Dermis blood vessel endothelial cell (primary cell): ENCODE results near the gene JAGN1. TPM values are rescaled to one million over a fixed set of nuclear protein-coding genes. Genes with fewer than 3 reads are reported as not detected.
"Not testable (repeated sequence)": the region's sequence is repeated elsewhere in the genome, so short reads cannot be mapped to it uniquely, and the experiment has no call there.

Source experiments
- DNase-seq: peaks from one replicate; pipeline ENCODE4 v3.0.0; 2010
- total RNA-seq: library from RNA; depleted of rRNA; stranded (reverse); fragments of >200 nt; gene quantifications from 2 replicates; pipeline ENCODE4 v1.2.3, GENCODE V29; 2014

JAGN1 gene
- 31.6 and 39.5 TPM in 2 replicates for total RNA-seq

- peak; percentile 93 for DNase-seq
Observed at GRCh38 chr3:9890249-9891071, at the start of gene JAGN1. Gene JAGN1 (plus strand): TSS chr3:9890610. CDS start chr3:9890723, 113 bp downstream.

GRCh38 chr3:9841015-9841414 lies 49.4 kb upstream of the JAGN1 start:
- DNase-seq = no peak

GRCh38 chr3:9843715-9844438 lies 46.5 kb upstream of the JAGN1 start, which contains the start of gene RPUSD3:
Gene RPUSD3 (minus strand): TSS chr3:9844008. CDS start chr3:9843990, 18 bp downstream.
- peak; percentile 97 for DNase-seq

DNA sequence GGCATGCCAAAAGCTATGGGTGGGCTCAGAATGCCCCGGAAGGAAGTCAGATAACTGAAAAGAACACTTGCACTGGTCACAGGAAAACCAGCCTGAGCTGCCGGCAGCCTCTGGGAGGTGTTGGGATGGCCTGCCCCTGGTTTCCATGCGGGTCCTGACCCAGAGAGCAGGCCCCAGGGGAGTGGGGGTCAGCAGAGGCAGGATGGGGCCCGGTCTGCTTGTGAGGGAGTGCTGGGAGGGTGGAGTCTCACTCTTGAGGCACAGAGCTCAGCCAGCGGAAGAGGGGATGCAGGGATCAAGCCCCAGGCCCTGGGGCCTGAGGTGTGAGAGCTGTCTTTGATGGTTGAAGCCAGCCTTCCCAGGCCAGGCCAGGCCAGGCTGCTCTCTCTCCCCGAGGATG lies 44.2 kb upstream of the JAGN1 start:
- no peak for DNase-seq

- no peak for DNase-seq
Observed at GRCh38 chr3:9846931-9847488, 43.4 kb upstream of the JAGN1 start.

DNA sequence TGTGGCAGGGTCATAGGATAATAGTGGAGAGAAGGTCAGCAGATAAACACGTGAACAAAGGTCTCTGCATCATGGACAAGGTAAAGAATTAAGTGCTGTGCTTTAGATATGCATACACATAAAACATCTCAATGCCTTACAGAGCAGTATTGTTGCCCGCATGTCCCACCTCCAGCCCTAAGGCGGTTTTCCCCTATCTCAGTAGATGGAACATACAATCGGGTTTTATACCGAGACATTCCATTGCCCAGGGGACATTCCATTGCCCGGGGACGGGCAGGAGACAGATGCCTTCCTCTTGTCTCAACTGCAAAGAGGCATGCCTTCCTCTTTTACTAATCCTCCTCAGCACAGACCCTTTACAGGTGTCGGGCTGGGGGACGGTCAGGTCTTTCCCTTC lies 42.5 kb upstream of the JAGN1 start:
- DNase-seq = not testable (repeated sequence)

- peak; percentile 56 for DNase-seq
Observed at GRCh38 chr3:9848860-9849259, 41.5 kb upstream of the JAGN1 start.

DNA sequence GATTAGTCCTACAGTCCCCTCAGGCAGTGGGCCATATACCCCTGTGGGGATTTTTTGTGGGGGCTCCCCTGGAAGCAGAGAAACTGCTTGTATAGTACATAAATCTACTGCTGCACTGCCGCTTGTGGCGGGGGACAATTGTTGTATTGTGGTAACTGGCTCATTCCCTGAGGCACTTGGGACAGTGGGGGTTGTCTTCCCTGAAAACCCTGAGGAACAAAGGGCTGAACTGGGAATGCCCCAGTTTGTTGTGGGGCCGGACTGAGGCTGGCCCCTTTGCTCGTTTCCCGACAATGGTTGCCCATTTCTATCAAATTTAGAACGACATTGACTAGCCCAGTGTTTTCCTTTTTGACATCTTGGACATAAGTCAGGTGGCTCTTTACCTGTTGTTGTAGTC lies 39.0 kb upstream of the JAGN1 start:
- not testable (repeated sequence) for DNase-seq

DNA sequence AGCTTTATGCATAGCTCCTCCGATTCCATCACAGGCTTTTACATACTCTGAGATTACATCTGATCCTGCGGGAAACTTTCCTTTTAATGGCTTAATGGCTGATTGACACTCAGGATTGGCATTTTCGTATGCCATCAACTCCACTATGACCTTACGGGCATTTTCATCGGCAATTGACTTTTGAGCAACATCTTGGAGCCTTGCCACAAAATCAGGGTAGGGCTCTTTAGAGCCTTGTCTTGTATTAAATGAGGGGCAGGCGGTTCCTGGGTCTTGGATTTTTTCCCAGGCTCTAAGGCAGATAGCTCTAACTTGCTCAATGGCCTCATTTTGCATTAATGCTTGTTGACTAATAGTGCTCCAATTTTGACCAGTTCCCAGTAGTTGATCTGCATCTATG lies 38.5 kb upstream of the JAGN1 start:
- DNase-seq = not testable (repeated sequence)

GRCh38 chr3:9852528-9852927 lies 37.9 kb upstream of the JAGN1 start:
- no peak for DNase-seq

DNA sequence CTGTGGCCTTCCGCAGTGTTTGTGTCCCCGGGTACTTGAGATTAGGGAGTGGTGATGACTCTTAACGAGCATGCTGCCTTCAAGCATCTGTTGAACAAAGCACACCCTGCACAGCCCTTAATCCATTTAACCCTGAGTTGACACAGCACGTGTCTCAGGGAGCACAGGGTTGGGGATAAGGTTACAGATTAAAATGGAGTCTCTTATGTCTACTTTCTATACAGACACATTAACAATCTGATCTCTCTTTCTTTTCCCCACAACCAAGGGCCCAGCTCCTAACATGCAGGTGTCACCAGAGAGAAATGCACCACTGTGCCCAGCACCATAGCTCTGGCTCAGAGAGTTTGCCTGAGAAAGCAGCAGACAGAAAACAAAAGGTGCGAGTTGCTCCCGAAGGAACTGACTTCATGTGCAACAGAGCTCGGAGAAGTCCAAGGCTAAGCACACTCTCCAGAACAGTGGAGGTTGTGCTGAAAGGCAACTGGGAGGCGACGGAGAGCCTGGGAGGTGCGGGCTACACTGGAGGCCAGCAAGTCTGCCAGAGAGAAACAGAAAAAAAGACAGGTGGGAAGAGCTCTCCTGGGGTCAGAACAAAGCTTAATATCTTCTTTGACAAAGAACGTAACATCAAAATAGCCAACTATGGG lies 36.0 kb upstream of the JAGN1 start:
- DNase-seq = not testable (repeated sequence)

GRCh38 chr3:9855594-9855993 lies 34.8 kb upstream of the JAGN1 start:
- no peak for DNase-seq

DNA sequence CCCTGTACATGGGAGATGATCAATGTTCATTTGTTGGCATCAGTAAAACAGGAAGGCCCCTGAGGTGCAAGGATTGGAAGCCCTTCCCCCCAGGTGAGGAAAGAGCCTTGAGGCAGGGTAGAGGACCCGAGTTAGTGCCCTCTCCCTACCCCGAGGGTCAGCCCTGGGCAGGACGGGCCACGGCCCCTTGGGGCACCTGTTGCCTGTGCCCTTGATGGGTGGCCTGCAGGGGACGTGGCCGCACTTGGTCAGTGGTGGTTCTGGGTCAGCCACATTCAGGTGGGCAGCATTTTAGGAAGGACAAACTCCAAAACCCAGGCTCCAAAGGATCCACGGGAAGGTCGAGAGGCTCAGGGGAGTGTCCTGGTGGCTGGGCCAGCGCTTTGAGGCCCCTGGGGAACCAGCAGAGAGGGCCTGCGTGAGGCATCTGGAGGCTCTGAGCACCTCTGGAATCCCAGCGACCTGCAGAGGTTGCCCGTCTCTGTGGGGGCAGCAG lies 30.8 kb upstream of the JAGN1 start:
- no peak for DNase-seq

GRCh38 chr3:9861201-9861600 lies 29.2 kb upstream of the JAGN1 start:
- DNase-seq = no peak

DNA sequence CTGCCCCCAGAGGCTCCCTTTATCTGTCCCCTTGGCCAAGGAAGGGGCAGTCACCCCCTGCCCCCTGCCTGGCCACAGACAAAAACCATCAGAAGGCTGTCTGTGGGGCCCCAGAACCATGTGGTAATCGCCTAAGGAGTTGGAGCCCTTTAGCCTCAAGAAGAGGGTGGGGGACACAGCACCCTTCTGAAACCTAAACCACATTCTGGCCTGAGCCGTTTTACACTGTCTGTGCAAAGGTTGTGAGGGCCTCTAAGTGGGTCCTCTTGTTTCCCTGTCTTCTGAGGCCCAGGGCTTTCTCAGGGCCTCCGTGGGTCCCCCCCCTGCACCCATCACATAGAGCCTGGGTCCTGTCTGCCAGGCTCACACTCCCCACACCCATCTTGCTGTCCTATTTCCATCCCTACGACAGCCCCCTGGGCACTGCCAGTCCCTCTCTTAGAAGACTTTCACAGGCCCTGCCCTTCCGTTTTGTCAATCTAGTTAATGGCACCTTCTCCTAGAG lies 28.7 kb upstream of the JAGN1 start:
- DNase-seq = no peak

DNA sequence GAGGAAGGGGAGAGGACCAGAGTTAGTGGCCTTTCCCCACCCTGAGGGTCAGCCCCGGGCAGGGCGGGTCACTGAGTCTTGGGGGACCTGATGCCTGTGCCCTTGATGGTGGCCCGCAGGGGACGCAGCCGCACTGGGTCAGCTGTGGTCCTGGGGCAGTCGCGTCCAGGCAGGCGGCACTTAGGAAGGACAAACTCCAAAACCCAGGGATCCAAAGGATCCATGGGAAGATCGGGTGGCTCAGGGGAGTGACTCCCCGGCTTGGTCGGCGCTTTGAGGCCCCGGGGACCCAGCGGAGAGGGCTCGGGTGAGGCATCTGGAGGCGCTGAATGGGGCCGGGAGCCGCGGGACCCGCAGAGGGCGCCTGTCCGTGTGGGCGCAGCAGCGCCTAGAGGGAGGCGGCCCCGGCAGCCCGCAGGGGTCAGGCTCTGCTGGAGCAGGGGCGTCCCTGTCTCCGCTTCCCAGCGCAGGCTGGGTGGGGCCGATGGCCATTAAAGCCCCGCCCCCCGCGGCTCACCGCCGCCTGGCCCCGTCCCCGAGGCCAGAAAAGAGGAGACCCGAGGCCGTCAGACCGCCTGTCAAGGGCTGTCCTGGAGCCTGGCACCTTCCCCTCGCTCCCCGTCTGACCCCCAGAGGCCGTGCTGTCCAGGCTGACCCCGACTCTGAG lies 27.9 kb upstream of the JAGN1 start:
- DNase-seq = peak; percentile 54

- no peak for DNase-seq
Observed at GRCh38 chr3:9863058-9863772, 27.2 kb upstream of the JAGN1 start.

- no peak for DNase-seq
Observed at GRCh38 chr3:9864200-9864927, 26.0 kb upstream of the JAGN1 start.

- DNase-seq = not testable (repeated sequence)
Observed at GRCh38 chr3:9865125-9865637, 25.2 kb upstream of the JAGN1 start.

GRCh38 chr3:9866639-9867038 lies 23.8 kb upstream of the JAGN1 start:
- no peak for DNase-seq
